ENCODE data around the gene GNPTG. TPM values are rescaled to one million over a fixed set of nuclear protein-coding genes. Genes with fewer than 3 reads are reported as not detected.

The GNPTG gene
- total RNA-seq, 1 experiment from 2014 or later, result 40.6 TPM

- Histone ChIP-seq H3K9me2 (ENCODE audit: insufficient read depth) (no peaks in the 10 kb centered on the region), H3F3A (ENCODE audit: insufficient read depth, low read depth) (no peaks in the 10 kb centered on the region), H2AFZ (no peak overlapping the region), H3K9me3 (ENCODE audit: insufficient read depth, low read depth) (no peaks in the 10 kb centered on the region), H3K27me3 (ENCODE audit: insufficient read depth, low read depth) (no peaks in the 10 kb centered on the region), H3K27ac (no peak overlapping the region), H3K79me2 (ENCODE audit: low read depth) (no peaks in the 10 kb centered on the region), H3K4me2 (no peak overlapping the region), H3K36me3 (ENCODE audit: low read depth) (no peaks in the 10 kb centered on the region), H3K4me3 (no peak overlapping the region), H3K4me1 (replicated peaks; ENCODE audit: insufficient read depth) (no peaks in the 10 kb centered on the region), H4K20me1 (ENCODE audit: insufficient read depth) (no peaks in the 10 kb centered on the region)
- intact Hi-C loops (cut with micrococcal nuclease; ENCODE audit: unreplicated experiment), result no loop called here
- CTCF ChIA-PET, result no interaction called here
- no TSS peak for BruUV-seq (replicated peaks)
- TF ChIP-seq EZH2 (IDR thresholded peaks at IDR 0.05; ENCODE audit: low read depth), result no peak
- TF ChIP-seq, protein P1, sequence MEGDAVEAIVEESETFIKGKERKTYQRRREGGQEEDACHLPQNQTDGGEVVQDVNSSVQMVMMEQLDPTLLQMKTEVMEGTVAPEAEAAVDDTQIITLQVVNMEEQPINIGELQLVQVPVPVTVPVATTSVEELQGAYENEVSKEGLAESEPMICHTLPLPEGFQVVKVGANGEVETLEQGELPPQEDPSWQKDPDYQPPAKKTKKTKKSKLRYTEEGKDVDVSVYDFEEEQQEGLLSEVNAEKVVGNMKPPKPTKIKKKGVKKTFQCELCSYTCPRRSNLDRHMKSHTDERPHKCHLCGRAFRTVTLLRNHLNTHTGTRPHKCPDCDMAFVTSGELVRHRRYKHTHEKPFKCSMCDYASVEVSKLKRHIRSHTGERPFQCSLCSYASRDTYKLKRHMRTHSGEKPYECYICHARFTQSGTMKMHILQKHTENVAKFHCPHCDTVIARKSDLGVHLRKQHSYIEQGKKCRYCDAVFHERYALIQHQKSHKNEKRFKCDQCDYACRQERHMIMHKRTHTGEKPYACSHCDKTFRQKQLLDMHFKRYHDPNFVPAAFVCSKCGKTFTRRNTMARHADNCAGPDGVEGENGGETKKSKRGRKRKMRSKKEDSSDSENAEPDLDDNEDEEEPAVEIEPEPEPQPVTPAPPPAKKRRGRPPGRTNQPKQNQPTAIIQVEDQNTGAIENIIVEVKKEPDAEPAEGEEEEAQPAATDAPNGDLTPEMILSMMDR (conservative IDR thresholded peaks at IDR 0.05), result no peak
- POLR2A ChIA-PET (ENCODE audit: unreplicated experiment), result interaction anchor here (0.7 to 1.0 kb wide), 2 partner anchors 9 to 86 kb away, joined by 3 to 4 read pairs; no protein-coding TSS in a partner anchor
- DNase-seq, result no peak
Measured at GRCh38 chr16:1390239-1390779, 38.6 kb downstream of the GNPTG start.

- H3K4me1 ChIP-seq (replicated peaks; ENCODE audit: insufficient read depth), result no peaks in the 10 kb centered on the region
- no peaks in the 10 kb centered on the region for H3K9me2 ChIP-seq (ENCODE audit: insufficient read depth)
- H3K27me3 ChIP-seq (ENCODE audit: insufficient read depth, low read depth), result no peaks in the 10 kb centered on the region
- intact Hi-C loops (cut with micrococcal nuclease; ENCODE audit: unreplicated experiment), result no loop called here
- H3K36me3 ChIP-seq (ENCODE audit: low read depth), result no peaks in the 10 kb centered on the region
- H3K4me2 ChIP-seq, result no peak overlapping the region
- H3K79me2 ChIP-seq (ENCODE audit: low read depth), result no peaks in the 10 kb centered on the region
- TF ChIP-seq, protein P1 (conservative IDR thresholded peaks at IDR 0.05), result no peak
- no peak for TF ChIP-seq EZH2 (IDR thresholded peaks at IDR 0.05; ENCODE audit: low read depth)
- POLR2A ChIA-PET (ENCODE audit: unreplicated experiment), result interaction anchor here (0.6 to 0.7 kb wide), 2 partner anchors 219 to 285 kb away, joined by 3 read pairs; no protein-coding TSS in a partner anchor
- no peak overlapping the region for H2AFZ ChIP-seq
- H3K4me3 ChIP-seq, result no peak overlapping the region
- CTCF ChIA-PET, result no interaction called here
- BruUV-seq (replicated peaks), result no TSS peak
- no peaks in the 10 kb centered on the region for H4K20me1 ChIP-seq (ENCODE audit: insufficient read depth)
- no peaks in the 10 kb centered on the region for H3F3A ChIP-seq (ENCODE audit: insufficient read depth, low read depth)
- no peak for DNase-seq
- no peak overlapping the region for H3K27ac ChIP-seq
- no peaks in the 10 kb centered on the region for H3K9me3 ChIP-seq (ENCODE audit: insufficient read depth, low read depth)
Measured at GRCh38 chr16:1392826-1393225, 41.1 kb downstream of the GNPTG start.

- H3K4me1 ChIP-seq (replicated peaks; ENCODE audit: insufficient read depth), result no peaks in the 10 kb centered on the region
- H3K79me2 ChIP-seq (ENCODE audit: low read depth), result no peaks in the 10 kb centered on the region
- no peak overlapping the region for H3K27ac ChIP-seq
- no peaks in the 10 kb centered on the region for H3K27me3 ChIP-seq (ENCODE audit: insufficient read depth, low read depth)
- H3F3A ChIP-seq (ENCODE audit: insufficient read depth, low read depth), result no peaks in the 10 kb centered on the region; the same call in 1 of the 2 replicates
- no peak overlapping the region for H3K4me3 ChIP-seq
- intact Hi-C loops (cut with micrococcal nuclease; ENCODE audit: unreplicated experiment), result no loop called here
- TF ChIP-seq EZH2 (IDR thresholded peaks at IDR 0.05; ENCODE audit: low read depth), result no peak
- TF ChIP-seq, protein P1 (conservative IDR thresholded peaks at IDR 0.05), result no peak
- no peak overlapping the region for H3K4me2 ChIP-seq
- no peak for DNase-seq
- no peaks in the 10 kb centered on the region for H3K9me3 ChIP-seq (ENCODE audit: insufficient read depth, low read depth)
- no peaks in the 10 kb centered on the region for H3K9me2 ChIP-seq (ENCODE audit: insufficient read depth)
- no peak overlapping the region for H2AFZ ChIP-seq
- ChIA-PET POLR2A (ENCODE audit: unreplicated experiment) (interaction anchor here (0.7 kb wide), 1 partner anchor 284 kb away, joined by 3 read pairs; no protein-coding TSS in a partner anchor), CTCF (no interaction called here)
- H4K20me1 ChIP-seq (ENCODE audit: insufficient read depth), result no peaks in the 10 kb centered on the region
- no TSS peak for BruUV-seq (replicated peaks)
- no peaks in the 10 kb centered on the region for H3K36me3 ChIP-seq (ENCODE audit: low read depth)
Measured at GRCh38 chr16:1393613-1394176, 42.0 kb downstream of the GNPTG start.
